ENCODE measurements around the gene EFCAB11.

DNA sequence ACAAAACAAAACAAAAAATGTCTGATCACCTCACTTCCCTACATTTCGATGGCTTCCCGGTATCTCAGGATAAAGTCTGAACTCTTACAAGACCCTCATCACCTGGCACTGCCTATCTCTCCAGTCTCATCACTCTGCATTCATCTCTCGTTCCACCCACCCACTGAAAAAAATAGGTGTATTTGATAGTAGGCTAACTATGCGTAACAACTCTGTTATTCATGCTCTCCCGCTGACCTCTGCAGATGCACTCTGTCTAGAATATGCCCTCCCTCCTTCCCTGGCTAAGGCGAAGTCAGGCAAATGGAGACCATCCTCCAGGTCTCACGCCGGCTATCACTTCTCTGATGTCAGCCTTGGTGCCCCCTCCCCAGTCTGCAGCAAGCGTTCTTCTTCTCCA is 44.9 kb downstream of the EFCAB11 start:
- TF ChIP-seq, protein P1, sequence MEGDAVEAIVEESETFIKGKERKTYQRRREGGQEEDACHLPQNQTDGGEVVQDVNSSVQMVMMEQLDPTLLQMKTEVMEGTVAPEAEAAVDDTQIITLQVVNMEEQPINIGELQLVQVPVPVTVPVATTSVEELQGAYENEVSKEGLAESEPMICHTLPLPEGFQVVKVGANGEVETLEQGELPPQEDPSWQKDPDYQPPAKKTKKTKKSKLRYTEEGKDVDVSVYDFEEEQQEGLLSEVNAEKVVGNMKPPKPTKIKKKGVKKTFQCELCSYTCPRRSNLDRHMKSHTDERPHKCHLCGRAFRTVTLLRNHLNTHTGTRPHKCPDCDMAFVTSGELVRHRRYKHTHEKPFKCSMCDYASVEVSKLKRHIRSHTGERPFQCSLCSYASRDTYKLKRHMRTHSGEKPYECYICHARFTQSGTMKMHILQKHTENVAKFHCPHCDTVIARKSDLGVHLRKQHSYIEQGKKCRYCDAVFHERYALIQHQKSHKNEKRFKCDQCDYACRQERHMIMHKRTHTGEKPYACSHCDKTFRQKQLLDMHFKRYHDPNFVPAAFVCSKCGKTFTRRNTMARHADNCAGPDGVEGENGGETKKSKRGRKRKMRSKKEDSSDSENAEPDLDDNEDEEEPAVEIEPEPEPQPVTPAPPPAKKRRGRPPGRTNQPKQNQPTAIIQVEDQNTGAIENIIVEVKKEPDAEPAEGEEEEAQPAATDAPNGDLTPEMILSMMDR (IDR thresholded peaks at IDR 0.05; ENCODE audit: insufficient read depth, low read length) = no peak
- TF ChIP-seq POLR2AphosphoS5 (IDR thresholded peaks at IDR 0.05; ENCODE audit: low read depth) (no peak), GABPA (IDR thresholded peaks at IDR 0.05; ENCODE audit: low read depth) (no peak)
- TF ChIP-seq, protein P2, sequence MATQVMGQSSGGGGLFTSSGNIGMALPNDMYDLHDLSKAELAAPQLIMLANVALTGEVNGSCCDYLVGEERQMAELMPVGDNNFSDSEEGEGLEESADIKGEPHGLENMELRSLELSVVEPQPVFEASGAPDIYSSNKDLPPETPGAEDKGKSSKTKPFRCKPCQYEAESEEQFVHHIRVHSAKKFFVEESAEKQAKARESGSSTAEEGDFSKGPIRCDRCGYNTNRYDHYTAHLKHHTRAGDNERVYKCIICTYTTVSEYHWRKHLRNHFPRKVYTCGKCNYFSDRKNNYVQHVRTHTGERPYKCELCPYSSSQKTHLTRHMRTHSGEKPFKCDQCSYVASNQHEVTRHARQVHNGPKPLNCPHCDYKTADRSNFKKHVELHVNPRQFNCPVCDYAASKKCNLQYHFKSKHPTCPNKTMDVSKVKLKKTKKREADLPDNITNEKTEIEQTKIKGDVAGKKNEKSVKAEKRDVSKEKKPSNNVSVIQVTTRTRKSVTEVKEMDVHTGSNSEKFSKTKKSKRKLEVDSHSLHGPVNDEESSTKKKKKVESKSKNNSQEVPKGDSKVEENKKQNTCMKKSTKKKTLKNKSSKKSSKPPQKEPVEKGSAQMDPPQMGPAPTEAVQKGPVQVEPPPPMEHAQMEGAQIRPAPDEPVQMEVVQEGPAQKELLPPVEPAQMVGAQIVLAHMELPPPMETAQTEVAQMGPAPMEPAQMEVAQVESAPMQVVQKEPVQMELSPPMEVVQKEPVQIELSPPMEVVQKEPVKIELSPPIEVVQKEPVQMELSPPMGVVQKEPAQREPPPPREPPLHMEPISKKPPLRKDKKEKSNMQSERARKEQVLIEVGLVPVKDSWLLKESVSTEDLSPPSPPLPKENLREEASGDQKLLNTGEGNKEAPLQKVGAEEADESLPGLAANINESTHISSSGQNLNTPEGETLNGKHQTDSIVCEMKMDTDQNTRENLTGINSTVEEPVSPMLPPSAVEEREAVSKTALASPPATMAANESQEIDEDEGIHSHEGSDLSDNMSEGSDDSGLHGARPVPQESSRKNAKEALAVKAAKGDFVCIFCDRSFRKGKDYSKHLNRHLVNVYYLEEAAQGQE (IDR thresholded peaks at IDR 0.05; ENCODE audit: insufficient replicate concordance, low read depth) = no peak
